NCI-H2107 treated with DMSO at 0.1 percent for 48 hours (cell line): Measurements from ENCODE around the gene CACNA1D.
"Not testable (repeated sequence)": the region's sequence is repeated elsewhere in the genome, so short reads cannot be mapped to it uniquely, and the experiment has no call there.

Source experiments
- DNase-seq: peaks from one replicate; lab custom pipeline; 2025; ENCODE audit not compliant: unreplicated experiment; lab: John Stamatoyannopoulos, UW

Gene CACNA1D

GRCh38 chr3:53570709-53571108 is 76.3 kb downstream of the CACNA1D start:
- no peak for DNase-seq

GRCh38 chr3:53571264-53571663 is 76.9 kb downstream of the CACNA1D start:
- DNase-seq: no peak

GRCh38 chr3:53572184-53572583 is 77.8 kb downstream of the CACNA1D start:
- not testable (repeated sequence) for DNase-seq

- no peak for DNase-seq
Measured at GRCh38 chr3:53577506-53577905, 83.1 kb downstream of the CACNA1D start.

GRCh38 chr3:53579636-53580035 is 85.2 kb downstream of the CACNA1D start:
- DNase-seq: no peak

GRCh38 chr3:53581671-53582070 is 87.3 kb downstream of the CACNA1D start:
- no peak for DNase-seq

- no peak for DNase-seq
Measured at GRCh38 chr3:53583161-53583690, 88.8 kb downstream of the CACNA1D start.

GRCh38 chr3:53585049-53585448 is 90.6 kb downstream of the CACNA1D start:
- DNase-seq: no peak

- no peak for DNase-seq
Measured at GRCh38 chr3:53585627-53586026, 91.2 kb downstream of the CACNA1D start.

- DNase-seq: no peak
Measured at GRCh38 chr3:53588122-53588521, 93.7 kb downstream of the CACNA1D start.

- DNase-seq: no peak
Measured at GRCh38 chr3:53589201-53589600, 94.8 kb downstream of the CACNA1D start.

- DNase-seq: no peak
Measured at GRCh38 chr3:53589806-53590205, 95.4 kb downstream of the CACNA1D start.

- DNase-seq: no peak
Measured at GRCh38 chr3:53590606-53591005, 96.2 kb downstream of the CACNA1D start.

- DNase-seq: no peak
Measured at GRCh38 chr3:53591646-53592045, 97.2 kb downstream of the CACNA1D start.

- no peak for DNase-seq
Measured at GRCh38 chr3:53592862-53593261, 98.5 kb downstream of the CACNA1D start.

GRCh38 chr3:53593611-53594010 is 99.2 kb downstream of the CACNA1D start:
- no peak for DNase-seq

- no peak for DNase-seq
Measured at GRCh38 chr3:53594276-53594675, 99.9 kb downstream of the CACNA1D start.

GRCh38 chr3:53595660-53596059 is 101.2 kb downstream of the CACNA1D start:
- DNase-seq: no peak

- DNase-seq: no peak
Measured at GRCh38 chr3:53597136-53597915, 102.9 kb downstream of the CACNA1D start.

- DNase-seq: no peak
Measured at GRCh38 chr3:53599771-53600170, 105.4 kb downstream of the CACNA1D start.

- no peak for DNase-seq
Measured at GRCh38 chr3:53602866-53603265, 108.5 kb downstream of the CACNA1D start.

GRCh38 chr3:53604232-53604631 is 109.8 kb downstream of the CACNA1D start:
- no peak for DNase-seq

GRCh38 chr3:53606793-53607192 is 112.4 kb downstream of the CACNA1D start:
- no peak for DNase-seq
